CD14-positive monocyte (primary cell): Measurements from ENCODE around the gene LRRC30. TPM values are rescaled to one million over a fixed set of nuclear protein-coding genes. Genes with fewer than 3 reads are reported as not detected.

Experiments
- DNase-seq, 3 donors: peaks; one replicate each; pipeline ENCODE4 v3.0.0-alpha.2; 2011 to 2022
- H2AFZ ChIP-seq: 2 replicates; pipeline ENCODE4 v1.6.0; 2012; ENCODE audit warnings: mild to moderate bottlenecking, low read depth, low read length, inconsistent platforms; ENCODE audit not compliant: insufficient read depth, poor library complexity, severe bottlenecking
- H3K27ac ChIP-seq, 2 donors: 1 replicate in 1 of 2; 2 replicates in 1 of 2; pipeline ENCODE4 v1.5.1; 2012 to 2013; ENCODE audit warnings: low read length in 2 of 2, control low read depth in 1 of 2, inconsistent platforms in 1 of 2, low read depth in 1 of 2, mild to moderate bottlenecking in 1 of 2
- H3K27me3 ChIP-seq, 2 donors: one replicate each; pipeline versions ENCODE4 v1.6.0 to v1.6.1; 2011 to 2013; ENCODE audit warnings: low read length in 2 of 2; ENCODE audit not compliant: control insufficient read depth in 2 of 2, insufficient read depth in 2 of 2
- H3K36me3 ChIP-seq, 2 donors: replicated peaks in 1 of 2; 1 replicate in 1 of 2; 2 replicates in 1 of 2; pipeline versions ENCODE4 v1.5.1 to v1.6.1; 2012 to 2013; ENCODE audit warnings: low read length in 2 of 2, control low read depth in 1 of 2, inconsistent platforms in 1 of 2, mild to moderate bottlenecking in 1 of 2; ENCODE audit not compliant: insufficient read depth in 2 of 2, control insufficient read depth in 1 of 2
- H3K4me1 ChIP-seq, 2 donors: 1 replicate in 1 of 2; 2 replicates in 1 of 2; pipeline versions ENCODE4 v1.5.1 to v1.6.1; 2012 to 2013; ENCODE audit warnings: low read length in 2 of 2, control low read depth in 1 of 2, inconsistent platforms in 1 of 2, mild to moderate bottlenecking in 1 of 2, moderate library complexity in 1 of 2; ENCODE audit not compliant: insufficient read depth in 2 of 2, control insufficient read depth in 1 of 2
- H3K4me2 ChIP-seq: replicated peaks from 2 replicates; pipeline ENCODE3; 2012; ENCODE audit warnings: low read length, moderate library complexity, mild to moderate bottlenecking; ENCODE audit not compliant: poor library complexity, severe bottlenecking; ENCODE audit errors: extremely low read depth
- H3K4me3 ChIP-seq, 3 experiments: fragments of 200-600 bp in 1 of 3; sonication (generic) in 1 of 3; replicated peaks in 1 of 3; 1 replicate in 2 of 3; 2 replicates in 1 of 3; pipeline ENCODE4 v1.5.1; 2011 to 2013; ENCODE audit warnings: low read length in 3 of 3, mild to moderate bottlenecking in 3 of 3, control low read depth in 2 of 3, low read depth in 2 of 3, inconsistent platforms in 1 of 3, moderate library complexity in 1 of 3
- H3K79me2 ChIP-seq: 2 replicates; pipeline ENCODE4 v1.6.0; 2012; ENCODE audit warnings: mild to moderate bottlenecking, control low read depth, inconsistent platforms, low read length, moderate library complexity; ENCODE audit not compliant: insufficient read depth
- H3K9ac ChIP-seq: 2 replicates; pipeline ENCODE4 v1.6.0; 2017; ENCODE audit warnings: low read length, mild to moderate bottlenecking; ENCODE audit not compliant: insufficient read depth, poor library complexity, severe bottlenecking
- H3K9me3 ChIP-seq, 2 donors: replicated peaks in 1 of 2; 1 replicate in 1 of 2; 2 replicates in 1 of 2; pipeline versions ENCODE4 v1.5.1 to v1.6.1; 2012 to 2013; ENCODE audit warnings: low read length in 2 of 2, control low read depth in 1 of 2; ENCODE audit not compliant: control insufficient read depth in 1 of 2, insufficient read depth in 1 of 2
- H4K20me1 ChIP-seq: 2 replicates; pipeline ENCODE4 v1.6.0; 2012; ENCODE audit warnings: mild to moderate bottlenecking, low read length, control low read depth, moderate library complexity; ENCODE audit not compliant: insufficient read depth
- H3K27ac Mint-ChIP-seq, 7 donors: one replicate each; pipeline ENCODE4 v1.8.0; 2020; ENCODE audit warnings: mild to moderate bottlenecking in 7 of 7, mixed read lengths in 7 of 7, moderate library complexity in 6 of 7, inconsistent platforms in 2 of 7
- H3K27me3 Mint-ChIP-seq, 3 donors: one replicate each; pipeline ENCODE4 v1.8.0; 2021 to 2022; ENCODE audit warnings: low read depth in 3 of 3, mild to moderate bottlenecking in 3 of 3, mixed read lengths in 3 of 3, moderate library complexity in 3 of 3, inconsistent platforms in 1 of 3
- H3K36me3 Mint-ChIP-seq, 2 donors: one replicate each; pipeline ENCODE4 v1.8.0; 2020; ENCODE audit warnings: mixed read lengths in 2 of 2, inconsistent platforms in 1 of 2, mild to moderate bottlenecking in 1 of 2
- H3K4me1 Mint-ChIP-seq: one replicate; pipeline ENCODE4 v1.8.0; 2020; ENCODE audit warnings: mild to moderate bottlenecking, mixed read lengths
- H3K4me3 Mint-ChIP-seq, 2 donors: one replicate each; pipeline ENCODE4 v1.8.0; 2020; ENCODE audit warnings: mild to moderate bottlenecking in 2 of 2, mixed read lengths in 2 of 2, moderate library complexity in 1 of 2
- H3K9me3 Mint-ChIP-seq, 7 donors: one replicate each; pipeline ENCODE4 v1.8.0; 2020 to 2022; ENCODE audit warnings: mixed read lengths in 7 of 7, mild to moderate bottlenecking in 6 of 7, moderate library complexity in 6 of 7, inconsistent platforms in 2 of 7
- WGBS: methylation state at CpG from one replicate; pipeline ENCODE4 v1.1.5; 2013; ENCODE audit warnings: missing lambda C conversion rate; ENCODE audit not compliant: insufficient coverage; 5-methylcytosine and 5-hydroxymethylcytosine counted together
- intact Hi-C, 2 donors: fragments of 100-400 bp; cut with micrococcal nuclease; formaldehyde crosslinking; loops; one replicate each; pipeline versions ENCODE4 v1.15.0 to v1.15.1; 2023
- polyA plus RNA-seq, 3 donors: library from polyadenylated mRNA; depleted of rRNA in 1 of 3; unstranded in 2 of 3; stranded (reverse) in 1 of 3; fragments of 300-500 nt in 2 of 3; fragments of >200 nt in 1 of 3; fragmentation: Illumina TruSeq in 2 of 3; gene quantifications; 1 replicate in 2 of 3; 2 replicates in 1 of 3; pipeline ENCODE4 v1.2.3, GENCODE V29; 2012 to 2021
- TF ChIP-seq, protein P1 (sequence below): fragments of 200-600 bp; IDR thresholded peaks from one replicate; pipeline ENCODE4 v1.8.0; 2022; ENCODE audit warnings: antibody characterized with exemption, mild to moderate bottlenecking

LRRC30 gene
- polyA plus RNA-seq, 3 donors = not detected

DNA sequence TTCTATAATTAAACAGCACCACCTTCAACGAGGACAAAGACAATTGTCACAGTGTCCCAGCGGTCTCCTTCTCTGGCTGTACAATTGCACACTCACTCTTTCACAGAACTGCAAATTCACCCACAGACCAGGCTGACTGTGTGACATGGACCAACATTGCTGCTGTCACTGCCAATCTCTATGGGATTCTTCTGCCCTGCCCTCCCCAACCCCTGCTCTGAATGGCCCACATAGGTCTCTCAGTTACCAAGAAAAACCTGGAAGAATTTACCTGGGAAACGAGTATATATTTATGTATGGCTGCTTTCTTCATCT lies 26.5 kb downstream of the LRRC30 start:
- Histone ChIP-seq H3K36me3 (no peaks in the 10 kb centered on the region), H3K9ac (no peak overlapping the region), H3K27ac (no peak overlapping the region), H3K27me3 (no peaks in the 10 kb centered on the region), H3K4me2 (no peak overlapping the region), H3K79me2 (no peaks in the 10 kb centered on the region), H3K9me3 (no peaks in the 10 kb centered on the region), H2AFZ (no peak overlapping the region), H3K4me3 (no peak overlapping the region), H3K4me1 (no peaks in the 10 kb centered on the region), H4K20me1 (no peaks in the 10 kb centered on the region)
- H3K27ac Mint-ChIP-seq = no peak overlapping the region
- TF ChIP-seq, protein P1, sequence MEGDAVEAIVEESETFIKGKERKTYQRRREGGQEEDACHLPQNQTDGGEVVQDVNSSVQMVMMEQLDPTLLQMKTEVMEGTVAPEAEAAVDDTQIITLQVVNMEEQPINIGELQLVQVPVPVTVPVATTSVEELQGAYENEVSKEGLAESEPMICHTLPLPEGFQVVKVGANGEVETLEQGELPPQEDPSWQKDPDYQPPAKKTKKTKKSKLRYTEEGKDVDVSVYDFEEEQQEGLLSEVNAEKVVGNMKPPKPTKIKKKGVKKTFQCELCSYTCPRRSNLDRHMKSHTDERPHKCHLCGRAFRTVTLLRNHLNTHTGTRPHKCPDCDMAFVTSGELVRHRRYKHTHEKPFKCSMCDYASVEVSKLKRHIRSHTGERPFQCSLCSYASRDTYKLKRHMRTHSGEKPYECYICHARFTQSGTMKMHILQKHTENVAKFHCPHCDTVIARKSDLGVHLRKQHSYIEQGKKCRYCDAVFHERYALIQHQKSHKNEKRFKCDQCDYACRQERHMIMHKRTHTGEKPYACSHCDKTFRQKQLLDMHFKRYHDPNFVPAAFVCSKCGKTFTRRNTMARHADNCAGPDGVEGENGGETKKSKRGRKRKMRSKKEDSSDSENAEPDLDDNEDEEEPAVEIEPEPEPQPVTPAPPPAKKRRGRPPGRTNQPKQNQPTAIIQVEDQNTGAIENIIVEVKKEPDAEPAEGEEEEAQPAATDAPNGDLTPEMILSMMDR = no peak
- intact Hi-C loops = no loop called here
- H3K4me1 Mint-ChIP-seq = no peaks in the 10 kb centered on the region
- peaks cover 0 to 3% (median 0%) of the 10 kb centered on the region in 7 donors for H3K9me3 Mint-ChIP-seq
- 51% methylated on average over 2 of the region's 3 CpGs for WGBS
- peak overlapping the region in 1 of 2 donors; percentile 69 for H3K4me3 Mint-ChIP-seq
- no peak for DNase-seq
- peaks cover 9 to 13% (median 9%) of the 10 kb centered on the region in 3 donors for H3K27me3 Mint-ChIP-seq
- no peaks in the 10 kb centered on the region for H3K36me3 Mint-ChIP-seq

DNA sequence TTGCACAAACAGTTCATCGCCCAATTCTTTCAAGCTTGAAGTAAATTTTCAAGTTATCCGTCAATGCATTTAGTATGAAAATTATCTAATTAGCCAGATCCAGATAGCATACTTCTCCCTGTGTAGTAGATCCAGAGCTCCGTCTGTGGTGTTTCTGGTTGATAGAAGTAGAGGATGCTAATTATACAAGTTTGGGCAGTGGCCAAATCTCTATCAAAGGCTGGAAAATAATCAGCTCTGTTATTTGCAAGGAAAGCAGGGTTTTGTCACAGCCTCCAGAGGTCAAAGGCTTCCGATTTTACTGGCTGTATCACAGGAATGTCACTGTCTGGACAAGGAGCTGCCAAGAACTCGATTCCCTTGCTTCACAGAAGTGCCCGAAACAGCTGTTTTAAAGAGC lies 28.6 kb downstream of the LRRC30 start:
- WGBS = 95% methylated on average over 3 of the region's 6 CpGs
- no peaks in the 10 kb centered on the region for H3K4me1 ChIP-seq
- no peaks in the 10 kb centered on the region for H3K4me1 Mint-ChIP-seq
- intact Hi-C loops = no loop called here
- peaks cover 7 to 10% (median 9%) of the 10 kb centered on the region in 3 donors for H3K27me3 Mint-ChIP-seq
- no peak overlapping the region for H3K4me3 ChIP-seq
- no peak overlapping the region for H3K27ac Mint-ChIP-seq
- TF ChIP-seq, protein P1 = no peak
- H3K36me3 ChIP-seq = no peaks in the 10 kb centered on the region
- no peak overlapping the region for H3K4me2 ChIP-seq
- no peaks in the 10 kb centered on the region for H3K36me3 Mint-ChIP-seq
- no peak for DNase-seq
- H3K79me2 ChIP-seq = no peaks in the 10 kb centered on the region
- no peak overlapping the region for H2AFZ ChIP-seq
- H3K4me3 Mint-ChIP-seq = no peak overlapping the region
- no peaks in the 10 kb centered on the region for H3K27me3 ChIP-seq
- no peaks in the 10 kb centered on the region for H3K9me3 ChIP-seq
- H3K9me3 Mint-ChIP-seq = no peaks in the 10 kb centered on the region
- no peak overlapping the region for H3K9ac ChIP-seq
- no peak overlapping the region for H3K27ac ChIP-seq
- no peaks in the 10 kb centered on the region for H4K20me1 ChIP-seq
